ENCODE measurements around the gene HIGD1A.

The HIGD1A gene

DNA sequence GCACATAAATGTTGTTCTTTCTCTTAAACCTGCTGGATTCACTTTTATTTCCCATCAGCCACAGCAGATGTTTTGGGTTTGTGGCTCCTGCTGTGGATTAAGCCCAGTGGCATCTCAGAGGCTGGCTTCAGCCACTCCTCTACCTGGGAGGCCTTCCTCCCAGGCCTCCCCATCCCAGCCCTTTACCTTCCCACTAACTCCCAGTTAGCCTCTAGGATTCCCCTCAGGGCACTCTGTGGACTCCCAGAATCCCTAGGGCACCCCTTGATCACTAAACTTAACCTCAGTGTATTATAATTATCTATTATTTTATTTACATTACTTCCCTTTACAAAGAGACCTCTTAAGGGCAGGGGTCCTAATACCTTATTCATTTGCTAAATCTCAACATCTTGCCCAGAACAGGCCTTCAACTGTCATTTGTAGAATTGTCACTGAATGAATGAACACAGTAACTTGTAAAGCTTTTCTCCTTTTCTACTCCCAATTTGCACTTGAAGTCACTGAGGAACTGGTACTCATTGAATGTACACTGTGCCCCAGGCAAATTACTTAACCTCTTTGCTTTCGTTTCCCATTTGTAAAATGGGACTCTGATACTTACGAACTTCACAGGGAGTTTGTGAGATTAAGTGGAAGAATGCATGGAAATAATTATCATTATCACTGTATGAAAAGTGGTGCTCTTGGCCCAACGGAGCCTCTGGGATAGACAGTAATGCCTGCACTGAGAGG is 39.6 kb downstream of the HIGD1A start:
- no peak for TF ChIP-seq POLR2A (IDR thresholded peaks at IDR 0.05; ENCODE audit: low read depth, low read length)
- FAIRE-seq = no peak

GRCh38 chr3:42764115-42764514 is 40.2 kb downstream of the HIGD1A start:
- FAIRE-seq (no peak), DNase-seq (ENCODE audit: insufficient read length, low spot score) (no peak)
- TF ChIP-seq POLR2A (IDR thresholded peaks at IDR 0.05; ENCODE audit: low read depth, low read length) = no peak

More for the DNA sequence above, 39.6 kb downstream of the HIGD1A start:
- no peak for DNase-seq (ENCODE audit: insufficient read length, low spot score)

GRCh38 chr3:42763021-42763420 is 41.3 kb downstream of the HIGD1A start:
- FAIRE-seq = no peak
- DNase-seq (ENCODE audit: insufficient read length, low spot score) = no peak
- no peak for TF ChIP-seq POLR2A (IDR thresholded peaks at IDR 0.05; ENCODE audit: low read depth, low read length)

- FAIRE-seq (no peak), DNase-seq (ENCODE audit: insufficient read length, low spot score) (no peak)
- TF ChIP-seq POLR2A (IDR thresholded peaks at IDR 0.05; ENCODE audit: low read depth, low read length) = no peak
Measured at GRCh38 chr3:42762046-42762724, 42.1 kb downstream of the HIGD1A start.

DNA sequence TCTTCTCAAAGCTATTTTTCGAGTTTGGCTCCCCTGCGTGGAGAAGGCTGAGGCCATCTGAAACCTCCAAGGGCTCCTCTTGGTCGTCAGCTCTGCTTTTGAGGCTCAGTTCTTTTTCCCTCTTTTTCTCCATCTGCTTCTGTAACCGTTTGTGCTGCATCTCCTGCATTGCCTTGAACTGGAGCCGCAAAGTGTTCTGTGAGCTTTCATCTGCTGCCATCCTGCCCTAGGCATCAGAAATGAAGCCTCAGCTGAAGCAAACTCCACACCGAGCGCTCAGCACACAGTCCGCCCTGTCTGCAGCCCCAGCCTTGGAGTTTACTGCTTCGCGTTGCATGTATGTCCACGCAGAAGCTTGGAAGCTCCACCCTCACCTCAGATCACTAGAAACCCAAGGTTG is 46.2 kb downstream of the HIGD1A start:
- FAIRE-seq = no peak
- DNase-seq (ENCODE audit: insufficient read length, low spot score) = no peak
- no peak for TF ChIP-seq POLR2A (IDR thresholded peaks at IDR 0.05; ENCODE audit: low read depth, low read length)

GRCh38 chr3:42756681-42757213 is 47.5 kb downstream of the HIGD1A start:
- no peak for TF ChIP-seq POLR2A (IDR thresholded peaks at IDR 0.05; ENCODE audit: low read depth, low read length)
- DNase-seq (ENCODE audit: insufficient read length, low spot score) = no peak
- FAIRE-seq = no peak

DNA sequence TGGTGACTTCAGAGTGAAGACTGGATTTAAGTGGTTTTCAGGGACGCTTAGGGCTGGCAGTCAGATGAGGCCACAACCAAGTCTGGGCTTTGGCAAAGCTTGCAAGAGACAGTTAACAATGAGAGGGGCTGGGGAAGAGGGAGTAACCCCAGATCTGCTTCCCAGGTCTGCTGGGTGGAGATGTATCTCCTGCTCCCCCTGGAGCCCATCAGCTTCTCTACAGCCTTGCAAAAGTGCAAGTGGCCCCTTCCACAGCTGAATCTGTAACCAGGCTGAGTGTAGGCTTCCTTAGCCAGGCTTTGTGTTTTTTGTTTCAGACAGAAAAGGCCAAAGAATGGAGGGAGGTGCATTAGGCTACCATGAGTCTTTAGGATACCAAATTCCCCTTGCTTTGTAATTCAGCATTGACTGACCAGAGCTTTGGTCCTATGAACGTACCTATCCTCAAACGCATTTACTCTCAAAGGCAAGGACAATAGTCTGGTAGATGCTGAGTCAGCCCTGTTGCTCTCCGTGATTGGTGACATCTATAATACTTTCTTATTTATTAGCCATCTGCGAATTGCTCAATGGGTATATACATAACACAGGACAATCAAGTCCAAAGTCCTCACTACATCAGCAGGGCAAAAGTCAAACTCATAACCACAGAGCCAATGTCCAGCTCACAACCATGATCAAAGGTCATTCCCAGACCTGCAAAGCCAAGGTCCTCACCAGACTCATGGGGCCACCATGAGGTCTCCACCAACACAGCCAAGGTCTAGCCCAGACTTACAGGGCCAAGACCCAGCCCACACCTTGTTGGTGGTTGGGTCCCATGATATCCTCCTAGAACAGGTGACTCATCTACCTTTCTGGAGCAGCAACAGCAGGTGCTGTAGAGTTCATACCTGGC is 48.4 kb downstream of the HIGD1A start:
- TF ChIP-seq POLR2A (IDR thresholded peaks at IDR 0.05; ENCODE audit: low read depth, low read length) = no peak
- FAIRE-seq = no peak
- no peak for DNase-seq (ENCODE audit: insufficient read length, low spot score)

- no peak for DNase-seq (ENCODE audit: insufficient read length, low spot score)
- FAIRE-seq = no peak
- TF ChIP-seq POLR2A (IDR thresholded peaks at IDR 0.05; ENCODE audit: low read depth, low read length) = no peak
Measured at GRCh38 chr3:42753757-42754156, 50.5 kb downstream of the HIGD1A start.

- TF ChIP-seq POLR2A (IDR thresholded peaks at IDR 0.05; ENCODE audit: low read depth, low read length) = no peak
- FAIRE-seq = no peak
- no peak for DNase-seq (ENCODE audit: insufficient read length, low spot score)
Measured at GRCh38 chr3:42752961-42753360, 51.3 kb downstream of the HIGD1A start.

- DNase-seq (ENCODE audit: insufficient read length, low spot score) (no peak), FAIRE-seq (no peak)
- TF ChIP-seq POLR2A (IDR thresholded peaks at IDR 0.05; ENCODE audit: low read depth, low read length) = no peak
Measured at GRCh38 chr3:42752441-42752840, 51.8 kb downstream of the HIGD1A start.

DNA sequence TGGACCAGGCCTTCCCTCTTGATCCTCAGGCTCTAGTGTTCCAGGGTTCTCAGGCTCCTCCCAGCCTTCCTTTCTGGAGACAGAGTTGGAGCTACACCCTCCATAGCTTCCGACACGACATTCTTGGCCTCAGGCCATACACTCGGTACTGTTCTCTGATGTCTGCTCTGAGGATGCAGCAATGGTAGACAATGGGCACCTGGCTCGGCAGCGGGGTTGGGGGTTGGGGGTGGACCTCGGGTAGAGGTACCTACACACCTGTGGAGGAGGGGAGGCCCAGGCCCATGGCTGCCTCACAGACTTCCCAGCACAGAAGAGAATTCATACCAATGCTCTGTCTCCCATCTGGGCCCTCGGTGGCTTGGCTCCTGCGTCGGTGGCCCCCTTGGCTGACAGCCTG is 52.7 kb downstream of the HIGD1A start:
- TF ChIP-seq POLR2A (IDR thresholded peaks at IDR 0.05; ENCODE audit: low read depth, low read length) = no peak
- DNase-seq (ENCODE audit: insufficient read length, low spot score) (no peak), FAIRE-seq (no peak)

GRCh38 chr3:42750834-42751233 is 53.5 kb downstream of the HIGD1A start:
- DNase-seq (ENCODE audit: insufficient read length, low spot score) = no peak
- no peak for TF ChIP-seq POLR2A (IDR thresholded peaks at IDR 0.05; ENCODE audit: low read depth, low read length)

GRCh38 chr3:42749753-42750231 is 54.5 kb downstream of the HIGD1A start:
- FAIRE-seq = no peak

More at GRCh38 chr3:42750834-42751233, 53.5 kb downstream of the HIGD1A start:
- no peak for FAIRE-seq

More at GRCh38 chr3:42749753-42750231, 54.5 kb downstream of the HIGD1A start:
- no peak for TF ChIP-seq POLR2A (IDR thresholded peaks at IDR 0.05; ENCODE audit: low read depth, low read length)
- peak; percentile 33 for DNase-seq (ENCODE audit: insufficient read length, low spot score)
